Kidney (tissue), 14 donors: ENCODE results near the gene PRKAG2. TPM values are rescaled to one million over a fixed set of nuclear protein-coding genes. Genes with fewer than 3 reads are reported as not detected.

Experiments used
- DNase-seq, 5 donors: peaks; one replicate each; pipeline ENCODE4 v3.0.0-alpha.2; 2013 to 2020
- FAIRE-seq: peaks from 2 replicates; lab custom pipeline; 2012; peaks lifted over from hg19 to GRCh38; lab: Jason Lieb, UNC
- H3K27ac ChIP-seq, 2 donors: one replicate each; pipeline ENCODE4 v1.7.0; 2013; ENCODE audit warnings: low read depth in 2 of 2, low read length in 2 of 2, inconsistent platforms in 1 of 2
- H3K27me3 ChIP-seq: one replicate; pipeline ENCODE4 v1.7.1; 2013; ENCODE audit warnings: low read length, inconsistent platforms; ENCODE audit not compliant: control insufficient read depth, insufficient read depth
- H3K36me3 ChIP-seq, 3 donors: one replicate each; pipeline versions ENCODE4 v1.7.0 to v1.7.1; 2013; ENCODE audit warnings: low read length in 3 of 3, control low read depth in 1 of 3, inconsistent platforms in 1 of 3; ENCODE audit not compliant: insufficient read depth in 3 of 3, control insufficient read depth in 2 of 3
- H3K4me1 ChIP-seq, 3 donors: one replicate each; pipeline versions ENCODE4 v1.7.0 to v1.7.1; 2013; ENCODE audit warnings: low read length in 3 of 3, inconsistent platforms in 1 of 3, low read depth in 1 of 3; ENCODE audit not compliant: control insufficient read depth in 2 of 3, insufficient read depth in 2 of 3
- H3K4me3 ChIP-seq, 3 donors: one replicate each; pipeline versions ENCODE4 v1.7.0 to v1.8.1; 2013; ENCODE audit warnings: low read length in 3 of 3, control low read depth in 1 of 3, inconsistent platforms in 1 of 3
- H3K9ac ChIP-seq, 3 donors: one replicate each; pipeline versions ENCODE4 v1.7.0 to v1.7.1; 2013; ENCODE audit warnings: low read length in 3 of 3, control low read depth in 1 of 3, inconsistent platforms in 1 of 3
- H3K9me3 ChIP-seq, 3 donors: one replicate each; pipeline versions ENCODE4 v1.7.0 to v1.7.1; 2013; ENCODE audit warnings: low read length in 3 of 3, control low read depth in 1 of 3, inconsistent platforms in 1 of 3; ENCODE audit not compliant: control insufficient read depth in 2 of 3, insufficient read depth in 1 of 3
- CTCF ChIP-seq: IDR thresholded peaks from 3 replicates; pipeline ENCODE4 v1.5.1; 2012; ENCODE audit warnings: mild to moderate bottlenecking, moderate library complexity, borderline replicate concordance; ENCODE audit not compliant: insufficient read depth; ENCODE audit errors: extremely low read depth
- intact Hi-C: fragments of 100-400 bp; cut with DNase I; formaldehyde crosslinking; loops from one replicate; pipeline ENCODE4 v1.11.1; 2022
- polyA plus RNA-seq: library from polyadenylated mRNA; stranded (reverse); fragments of 350-450 nt; fragmentation: Illumina TruSeq; extraction: RNeasy Lipid Tissue Mini Kit (QIAGEN cat#74804); gene quantifications from one replicate; pipeline ENCODE4 v1.2.3, GENCODE V29; 2014; ENCODE audit warnings: low read depth, low replicate concordance; ENCODE audit not compliant: insufficient read depth
- total RNA-seq: library from RNA; stranded (reverse); fragmentation: NEBNext Ultra II Directional; extraction: Animal tissue kit (Norgen Biotek cat#: 25700); gene quantifications from one replicate; pipeline ENCODE4 v1.2.1, GENCODE V29; 2021
- donor health status: control.
- donor health status: control.
- donor health status: control.
- donor health status: control.
- donor health status: control.
- donor health status: DM: yes; HTN: yes; CAD: no.
- donor health status: Normal renal cell carcinoma (clear cell type).

Gene PRKAG2
- total and polyA plus RNA-seq, 2 donors from 2014 or later = 40.7 to 40.9 TPM

GRCh38 chr7:151808400-151809145 lies 68.3 kb downstream of the PRKAG2 start:
- no peak for TF ChIP-seq CTCF
- H3K4me3 ChIP-seq = peak overlapping the region in 1 of 3 donors; percentile 24
- H3K27ac ChIP-seq = peak overlapping the region; percentile 5 to 41
- no peaks in the 10 kb centered on the region for H3K36me3 ChIP-seq
- FAIRE-seq = no peak
- peak; percentile 56 to 82 (median 64) for DNase-seq
- H3K9ac ChIP-seq = no peak overlapping the region
- intact Hi-C loops = no loop called here
- H3K4me1 ChIP-seq = peaks cover 0 to 11% (median 7%) of the 10 kb centered on the region in 3 donors
- H3K27me3 ChIP-seq = no peaks in the 10 kb centered on the region
- no peaks in the 10 kb centered on the region for H3K9me3 ChIP-seq

GRCh38 chr7:151807846-151808245 lies 69.1 kb downstream of the PRKAG2 start:
- no peaks in the 10 kb centered on the region for H3K36me3 ChIP-seq
- intact Hi-C loops = no loop called here
- H3K27ac ChIP-seq = peak overlapping the region in 1 of 2 donors; percentile 34
- H3K9me3 ChIP-seq = no peaks in the 10 kb centered on the region
- no peaks in the 10 kb centered on the region for H3K27me3 ChIP-seq
- no peak for TF ChIP-seq CTCF
- H3K4me3 ChIP-seq = peak overlapping the region in 1 of 3 donors; percentile 24
- peaks cover 0 to 15% (median 7%) of the 10 kb centered on the region in 3 donors for H3K4me1 ChIP-seq
- FAIRE-seq = no peak
- no peak overlapping the region for H3K9ac ChIP-seq
- DNase-seq = peak in 1 of 5 donors; percentile 35

GRCh38 chr7:151806952-151807775 lies 69.8 kb downstream of the PRKAG2 start:
- intact Hi-C loops = no loop called here
- peaks cover 0 to 15% (median 7%) of the 10 kb centered on the region in 3 donors for H3K4me1 ChIP-seq
- peak overlapping the region; percentile 53 to 57 for H3K27ac ChIP-seq
- no peaks in the 10 kb centered on the region for H3K36me3 ChIP-seq
- TF ChIP-seq CTCF = no peak
- H3K9me3 ChIP-seq = no peaks in the 10 kb centered on the region
- no peak for FAIRE-seq
- H3K9ac ChIP-seq = no peak overlapping the region
- DNase-seq = no peak
- H3K4me3 ChIP-seq = peak overlapping the region in 2 of 3 donors; percentile 24 to 49
- no peaks in the 10 kb centered on the region for H3K27me3 ChIP-seq
